PC-9 (cell line): ENCODE data around the gene FASTK. TPM values are rescaled to one million over a fixed set of nuclear protein-coding genes. Genes with fewer than 3 reads are reported as not detected.

ENCODE experiments used
- BruUV-seq: library from RNA; stranded (reverse); fragments of 400-500 nt; replicated peaks from 2 replicates; lab custom pipeline; 2021; lab: Mats Ljungman, UMichigan
- CTCF ChIA-PET: fragments of 300-600 bp; sonication (Branson Sonifier 250); formaldehyde crosslinking; loops from one replicate; lab custom pipeline; 2022; ENCODE audit warnings: antibody characterized with exemption; lab: Charles Lee
- POLR2A ChIA-PET: fragments of 300-600 bp; sonication (Branson Sonifier 250); formaldehyde crosslinking; loops from one replicate; lab custom pipeline; 2022; ENCODE audit warnings: antibody characterized with exemption; ENCODE audit not compliant: unreplicated experiment; lab: Charles Lee
- DNase-seq, 2 experiments: peaks; one replicate each; pipeline versions ENCODE4 v3.0.0 to v3.0.0-alpha.2; 2015 to 2022; ENCODE audit warnings: mixed read lengths in 1 of 2
- H2AFZ ChIP-seq: fragments of 200-600 bp; sonication (generic); 2 replicates; pipeline ENCODE4 v1.8.1; 2017; ENCODE audit warnings: antibody characterized with exemption
- H3F3A ChIP-seq: fragments of 200-600 bp; sonication (generic); 2 replicates; pipeline ENCODE4 v1.8.1; 2017; ENCODE audit warnings: antibody characterized with exemption, mild to moderate bottlenecking, low read depth; ENCODE audit not compliant: insufficient read depth
- H3K27ac ChIP-seq: fragments of 200-600 bp; sonication (generic); 2 replicates; pipeline ENCODE4 v1.6.1; 2016; ENCODE audit warnings: mixed run types
- H3K27me3 ChIP-seq: fragments of 200-600 bp; sonication (generic); 2 replicates; pipeline ENCODE4 v1.6.1; 2016; ENCODE audit warnings: low read depth, mixed run types; ENCODE audit not compliant: insufficient read depth
- H3K36me3 ChIP-seq: fragments of 200-600 bp; sonication (generic); 2 replicates; pipeline ENCODE4 v1.6.1; 2016; ENCODE audit warnings: low read depth, mixed run types
- H3K4me1 ChIP-seq: fragments of 200-600 bp; sonication (generic); replicated peaks from 2 replicates; pipeline ENCODE4 v1.6.1; 2016; ENCODE audit warnings: mixed run types; ENCODE audit not compliant: insufficient read depth
- H3K4me2 ChIP-seq: fragments of 200-600 bp; sonication (generic); 2 replicates; pipeline ENCODE4 v1.6.1; 2017; ENCODE audit warnings: mixed run types
- H3K4me3 ChIP-seq: fragments of 200-600 bp; sonication (generic); 2 replicates; pipeline ENCODE4 v1.6.1; 2016; ENCODE audit warnings: mixed run types
- H3K79me2 ChIP-seq: fragments of 200-600 bp; sonication (generic); 2 replicates; pipeline ENCODE4 v1.6.1; 2017; ENCODE audit warnings: low read depth, mixed run types
- H3K9me2 ChIP-seq: fragments of 200-600 bp; sonication (generic); 2 replicates; pipeline ENCODE4 v1.8.1; 2017; ENCODE audit warnings: mild to moderate bottlenecking; ENCODE audit not compliant: insufficient read depth
- H3K9me3 ChIP-seq: fragments of 200-600 bp; sonication (generic); 2 replicates; pipeline ENCODE4 v1.8.1; 2016; ENCODE audit warnings: low read depth; ENCODE audit not compliant: insufficient read depth
- H4K20me1 ChIP-seq: fragments of 200-600 bp; sonication (generic); 2 replicates; pipeline ENCODE4 v1.8.1; 2017; ENCODE audit not compliant: insufficient read depth
- CTCF ChIP-seq: fragments of 200-600 bp; sonication (generic); conservative IDR thresholded peaks from 2 replicates; pipeline ENCODE4 v1.6.1; 2017; ENCODE audit warnings: mixed run types, antibody characterized with exemption, mild to moderate bottlenecking, moderate library complexity
- EZH2 ChIP-seq: fragments of 200-600 bp; sonication (generic); IDR thresholded peaks from 2 replicates; pipeline ENCODE4 v1.8.0; 2017; ENCODE audit warnings: antibody characterized with exemption, low read depth
- intact Hi-C: fragments of 100-400 bp; cut with micrococcal nuclease; formaldehyde crosslinking; loops from one replicate; pipeline ENCODE4 v1.10.0; 2022; ENCODE audit not compliant: unreplicated experiment
- total RNA-seq: library from RNA; stranded (reverse); gene quantifications from 2 replicates; pipeline ENCODE4 v1.2.3, GENCODE V29; 2021

Gene FASTK
- total RNA-seq, 1 experiment from 2014 or later, result 104 TPM

DNA sequence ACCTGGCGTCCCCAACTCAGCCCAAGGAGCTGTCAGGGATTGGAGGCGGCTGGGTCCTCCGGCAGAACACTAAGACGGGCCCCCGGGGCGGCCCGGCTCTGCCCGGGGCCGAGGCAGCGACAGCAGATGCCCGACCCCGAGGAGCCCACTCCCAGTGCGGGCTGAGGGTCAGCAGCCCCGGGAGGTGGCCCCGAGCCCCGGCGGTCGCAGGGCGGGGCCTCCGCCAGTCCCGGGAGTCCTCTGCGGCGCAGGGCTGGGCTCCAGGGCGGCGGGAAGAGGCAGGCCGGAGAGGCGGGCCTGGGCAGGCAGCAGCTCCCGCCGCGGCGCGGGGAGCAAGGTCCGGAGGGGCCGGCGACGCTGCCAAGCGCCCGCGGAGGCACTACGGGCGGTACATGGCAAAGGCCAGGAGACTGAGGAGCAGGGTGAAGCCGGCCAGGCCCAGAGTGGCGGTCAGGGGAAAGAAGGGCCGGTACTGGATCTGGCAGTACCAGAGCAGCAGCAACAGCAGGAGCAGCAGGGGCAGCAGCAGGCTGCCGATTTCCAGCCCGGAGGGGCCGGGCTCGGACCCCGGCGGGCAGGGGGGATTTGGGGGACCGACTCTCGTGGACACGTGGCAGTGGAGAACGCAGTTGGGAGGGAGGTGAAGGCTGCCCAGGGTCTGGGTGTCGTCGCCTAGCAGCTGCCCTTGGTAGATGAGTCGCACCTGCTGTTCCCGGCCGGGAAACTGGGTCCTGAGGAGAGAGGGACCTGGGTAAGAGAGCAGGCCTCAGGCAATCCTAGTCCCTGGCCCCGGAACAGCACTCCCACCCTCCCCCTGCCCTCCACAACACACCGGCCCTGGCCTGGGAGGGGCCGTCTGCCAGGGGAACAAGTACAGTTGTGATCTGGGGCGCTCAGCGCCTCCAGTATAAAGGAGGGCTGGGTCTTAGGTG is 827 bp upstream of the FASTK start:
- Histone ChIP-seq H3F3A (peaks cover 63% of the 10 kb centered on the region), H4K20me1 (peaks cover 8% of the 10 kb centered on the region; the same call in 1 of the 2 replicates), H3K36me3 (no peaks in the 10 kb centered on the region), H2AFZ (peak overlapping the region; percentile 89), H3K4me3 (peak overlapping the region; percentile 89), H3K27me3 (no peaks in the 10 kb centered on the region), H3K79me2 (peaks cover 38% of the 10 kb centered on the region), H3K9me2 (no peaks in the 10 kb centered on the region), H3K4me2 (peak overlapping the region; percentile 100), H3K27ac (peak overlapping the region; percentile 70), H3K9me3 (no peaks in the 10 kb centered on the region), H3K4me1 (peaks cover 37% of the 10 kb centered on the region)
- no TSS peak for BruUV-seq
- peak in 1 of 2 experiments; percentile 56 for DNase-seq
- CTCF ChIA-PET, result interaction anchor here (0.7 kb wide), 1 partner anchor 53 kb away, joined by 3 read pairs; the partner anchor contains the start of gene ABCB8
- POLR2A ChIA-PET, result interaction anchor here (0.6 kb wide), 1 partner anchor 18 kb away, joined by 3 read pairs; no protein-coding TSS in a partner anchor
- TF ChIP-seq EZH2, result no peak
- TF ChIP-seq CTCF, result no peak
- intact Hi-C loops, result loop anchor here (10.0 kb wide), 1 partner anchor 107 kb away; the partner anchor contains the start of gene KCNH2

GRCh38 chr7:151080067-151080521 is 515 bp downstream of the FASTK start:
- TF ChIP-seq EZH2 (no peak), CTCF (no peak)
- peak overlapping the region; percentile 89 for H3K4me3 ChIP-seq
- peaks cover 30% of the 10 kb centered on the region for H3K4me1 ChIP-seq
- CTCF ChIA-PET, result no interaction called here
- intact Hi-C loops, result loop anchor here (1.0 to 10.0 kb wide), 2 partner anchors 20 to 105 kb away; partner anchors contain the start of gene KCNH2
- H3K36me3 ChIP-seq, result no peaks in the 10 kb centered on the region
- peaks cover 8% of the 10 kb centered on the region; the same call in 1 of the 2 replicates for H4K20me1 ChIP-seq
- H3K79me2 ChIP-seq, result peaks cover 38% of the 10 kb centered on the region
- H3F3A ChIP-seq, result peaks cover 64% of the 10 kb centered on the region
- H3K9me3 ChIP-seq, result no peaks in the 10 kb centered on the region
- no TSS peak for BruUV-seq
- POLR2A ChIA-PET, result interaction anchor here (0.5 kb wide), 1 partner anchor 1910 kb away, joined by 3 read pairs; no protein-coding TSS in a partner anchor
- H3K9me2 ChIP-seq, result no peaks in the 10 kb centered on the region
- H2AFZ ChIP-seq, result peak overlapping the region; percentile 89
- no peaks in the 10 kb centered on the region for H3K27me3 ChIP-seq
- peak overlapping the region; percentile 70 for H3K27ac ChIP-seq
- H3K4me2 ChIP-seq, result peak overlapping the region; percentile 100
- no peak for DNase-seq

GRCh38 chr7:151079199-151079910 is 1.3 kb downstream of the FASTK start:
- H3K9me2 ChIP-seq, result no peaks in the 10 kb centered on the region
- H3F3A ChIP-seq, result peaks cover 65% of the 10 kb centered on the region
- H3K36me3 ChIP-seq, result no peaks in the 10 kb centered on the region
- POLR2A ChIA-PET, result no interaction called here
- H3K4me2 ChIP-seq, result peak overlapping the region; percentile 100
- H4K20me1 ChIP-seq, result peaks cover 8% of the 10 kb centered on the region; the same call in 1 of the 2 replicates
- TF ChIP-seq EZH2, result no peak
- TF ChIP-seq CTCF, result no peak
- BruUV-seq, result TSS peak; percentile 5
- no peaks in the 10 kb centered on the region for H3K27me3 ChIP-seq
- H3K79me2 ChIP-seq, result peaks cover 38% of the 10 kb centered on the region
- peaks cover 26% of the 10 kb centered on the region for H3K4me1 ChIP-seq
- no peak overlapping the region for H2AFZ ChIP-seq
- H3K27ac ChIP-seq, result no peak overlapping the region
- intact Hi-C loops, result no loop called here
- no peak for DNase-seq
- H3K9me3 ChIP-seq, result no peaks in the 10 kb centered on the region
- CTCF ChIA-PET, result no interaction called here
- H3K4me3 ChIP-seq, result peak overlapping the region; percentile 89
